Mammary epithelial cell (primary cell): ENCODE measurements around the gene SEC14L3.

Source experiments
- EZH2 ChIP-seq: IDR thresholded peaks from 2 replicates; pipeline ENCODE4 v1.6.1; 2012; ENCODE audit warnings: low read length, inconsistent platforms, borderline replicate concordance
- TF ChIP-seq, protein P1 (sequence below), 2 donors: IDR thresholded peaks in 1 of 2; conservative IDR thresholded peaks in 1 of 2; 2 replicates each; pipeline ENCODE4 v1.5.1; 2011 to 2012; ENCODE audit warnings: inconsistent platforms in 2 of 2, low read length in 2 of 2, mild to moderate bottlenecking in 2 of 2, control low read depth in 1 of 2, low read depth in 1 of 2; ENCODE audit not compliant: insufficient read depth in 1 of 2; ENCODE audit errors: extremely low read depth in 1 of 2

DNA sequence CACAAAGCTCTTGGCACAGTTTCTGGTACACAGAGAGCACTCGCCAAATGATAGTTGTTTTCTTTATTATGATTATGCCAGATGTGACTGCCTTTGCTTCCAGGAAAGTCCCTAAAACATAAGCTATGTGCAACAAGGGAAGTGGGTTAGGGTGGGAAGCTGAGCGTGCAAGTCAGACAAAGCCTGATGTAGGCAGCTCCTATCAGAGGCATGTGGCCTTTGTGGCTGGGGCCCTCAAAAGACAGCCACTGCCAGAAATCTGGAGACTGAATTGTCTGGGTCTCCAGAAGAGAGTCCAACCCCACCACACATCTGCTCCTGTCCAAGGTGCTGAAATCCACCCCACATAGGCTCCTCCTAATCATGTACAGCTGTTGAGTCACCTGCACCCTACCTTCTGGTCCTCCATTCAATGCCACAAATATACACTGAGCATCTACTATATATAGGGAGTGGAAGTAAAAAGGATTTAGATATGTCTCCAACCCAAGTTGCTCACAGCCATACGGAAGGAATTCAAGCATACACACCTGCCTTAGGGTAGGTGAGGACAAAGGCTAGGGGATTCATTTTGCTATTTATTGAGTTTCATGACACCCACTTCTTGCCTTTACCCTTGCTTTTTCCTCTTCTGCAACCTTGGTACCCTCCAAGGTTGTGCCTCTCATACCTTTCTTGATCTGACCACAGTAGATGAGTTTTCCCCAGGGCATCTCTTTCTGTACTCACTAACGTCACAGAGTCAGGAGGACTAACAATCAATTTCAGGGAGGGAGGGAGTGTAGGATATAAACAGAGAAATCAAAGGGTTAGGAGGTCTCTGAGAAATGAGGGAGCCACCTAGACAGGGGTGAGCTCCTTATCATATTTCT lies 12.4 kb downstream of the SEC14L3 start:
- TF ChIP-seq, protein P1, sequence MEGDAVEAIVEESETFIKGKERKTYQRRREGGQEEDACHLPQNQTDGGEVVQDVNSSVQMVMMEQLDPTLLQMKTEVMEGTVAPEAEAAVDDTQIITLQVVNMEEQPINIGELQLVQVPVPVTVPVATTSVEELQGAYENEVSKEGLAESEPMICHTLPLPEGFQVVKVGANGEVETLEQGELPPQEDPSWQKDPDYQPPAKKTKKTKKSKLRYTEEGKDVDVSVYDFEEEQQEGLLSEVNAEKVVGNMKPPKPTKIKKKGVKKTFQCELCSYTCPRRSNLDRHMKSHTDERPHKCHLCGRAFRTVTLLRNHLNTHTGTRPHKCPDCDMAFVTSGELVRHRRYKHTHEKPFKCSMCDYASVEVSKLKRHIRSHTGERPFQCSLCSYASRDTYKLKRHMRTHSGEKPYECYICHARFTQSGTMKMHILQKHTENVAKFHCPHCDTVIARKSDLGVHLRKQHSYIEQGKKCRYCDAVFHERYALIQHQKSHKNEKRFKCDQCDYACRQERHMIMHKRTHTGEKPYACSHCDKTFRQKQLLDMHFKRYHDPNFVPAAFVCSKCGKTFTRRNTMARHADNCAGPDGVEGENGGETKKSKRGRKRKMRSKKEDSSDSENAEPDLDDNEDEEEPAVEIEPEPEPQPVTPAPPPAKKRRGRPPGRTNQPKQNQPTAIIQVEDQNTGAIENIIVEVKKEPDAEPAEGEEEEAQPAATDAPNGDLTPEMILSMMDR (conservative IDR thresholded peaks at IDR 0.05 in 1 of 2, IDR thresholded peaks at IDR 0.05 in 1 of 2; ENCODE audit: extremely low read depth in 1 of 2, insufficient read depth in 1 of 2, low read depth in 1 of 2, low read length in 2 of 2), result no peak
- no peak for TF ChIP-seq EZH2
